ENCODE measurements around the gene CELF5.

The CELF5 gene

GRCh38 chr19:3272952-3273351, 48.5 kb downstream of the CELF5 start (continued):
- no peak for TF ChIP-seq REST (tag by site-specific recombination; IDR thresholded peaks at IDR 0.05)

- H3K4me3 ChIP-seq (ENCODE audit: low read depth, low read length) = no peak overlapping the region
- TF ChIP-seq ZFP3 (tag by site-specific recombination; IDR thresholded peaks at IDR 0.05; ENCODE audit: low read depth) = peak; percentile 75
- TF ChIP-seq ZNF596 (tag by site-specific recombination; IDR thresholded peaks at IDR 0.05) = no peak
- ChIA-PET POLR2A (interaction anchor here (0.9 to 2.9 kb wide), 3 partner anchors 10 to 227 kb away, joined by 3 to 60 read pairs (median 3); no protein-coding TSS in a partner anchor), CTCF (interaction anchor here (0.7 to 2.3 kb wide), 8 partner anchors 10 to 305 kb away, joined by 3 to 28 read pairs (median 7); no protein-coding TSS in a partner anchor)
- H3K9me3 ChIP-seq (ENCODE audit: control insufficient read depth, insufficient read depth, low read depth, low read length) = no peaks in the 10 kb centered on the region
- no peaks in the 10 kb centered on the region for H3K4me1 ChIP-seq (ENCODE audit: control insufficient read depth, insufficient read depth, low read length)
- no peaks in the 10 kb centered on the region for H3K36me3 ChIP-seq (ENCODE audit: control insufficient read depth in 2 of 2, insufficient read depth in 1 of 2, low read length in 2 of 2)
- no peak overlapping the region for H3K27ac ChIP-seq (ENCODE audit: extremely low read depth, low read depth, low read length)
Measured at GRCh38 chr19:3274245-3274941, 49.9 kb downstream of the CELF5 start.

- Histone ChIP-seq H3K36me3 (ENCODE audit: control insufficient read depth in 2 of 2, insufficient read depth in 1 of 2, low read length in 2 of 2) (no peaks in the 10 kb centered on the region), H3K9me3 (ENCODE audit: control insufficient read depth, insufficient read depth, low read depth, low read length) (no peaks in the 10 kb centered on the region), H3K27ac (ENCODE audit: extremely low read depth, low read depth, low read length) (no peak overlapping the region), H3K4me1 (ENCODE audit: control insufficient read depth, insufficient read depth, low read length) (no peaks in the 10 kb centered on the region), H3K4me3 (ENCODE audit: low read depth, low read length) (peak overlapping the region; percentile 55)
- CTCF ChIA-PET = interaction anchor here (0.6 to 2.3 kb wide), 20 partner anchors 8 to 1166 kb away, joined by 3 to 28 read pairs (median 4); partner anchors contain the start of gene CELF5
- POLR2A ChIA-PET = interaction anchor here (0.5 to 2.9 kb wide), 10 partner anchors 8 to 804 kb away, joined by 3 to 60 read pairs (median 4); no protein-coding TSS in a partner anchor
- TF ChIP-seq EGR2 (tag by site-specific recombination; IDR thresholded peaks at IDR 0.05; ENCODE audit: low read depth) (no peak), ZNF580 (tag by site-specific recombination; IDR thresholded peaks at IDR 0.05) (no peak), AEBP2 (tag by site-specific recombination; IDR thresholded peaks at IDR 0.05; ENCODE audit: borderline replicate concordance) (no peak), OVOL3 (tag by site-specific recombination; IDR thresholded peaks at IDR 0.05) (no peak), ZNF76 (tag by site-specific recombination; IDR thresholded peaks at IDR 0.05; ENCODE audit: borderline replicate concordance, low read depth) (no peak), ZNF366 (tag by site-specific recombination; conservative IDR thresholded peaks at IDR 0.05) (peak; percentile 82), ZBTB48 (tag by site-specific recombination; IDR thresholded peaks at IDR 0.05) (peak; percentile 82), ZNF354C (tag by site-specific recombination; IDR thresholded peaks at IDR 0.05; ENCODE audit: borderline replicate concordance, low read depth) (no peak), ZNF423 (tag by site-specific recombination; IDR thresholded peaks at IDR 0.05) (no peak), ZNF175 (tag by site-specific recombination; IDR thresholded peaks at IDR 0.05) (no peak), KLF16 (tag by site-specific recombination; IDR thresholded peaks at IDR 0.05) (no peak), ZNF843 (tag by site-specific recombination; IDR thresholded peaks at IDR 0.05) (no peak), ZNF398 (tag by site-specific recombination; IDR thresholded peaks at IDR 0.05) (no peak), ZNF2 (tag by site-specific recombination; IDR thresholded peaks at IDR 0.05) (no peak), SETDB1 (IDR thresholded peaks at IDR 0.05; ENCODE audit: insufficient read length, low read length) (no peak), FEZF1 (tag by site-specific recombination; IDR thresholded peaks at IDR 0.05) (no peak), ZNF600 (tag by site-specific recombination; IDR thresholded peaks at IDR 0.05) (no peak), ZNF335 (tag by site-specific recombination; conservative IDR thresholded peaks at IDR 0.05) (peak; percentile 99), ZNF501 (tag by site-specific recombination; IDR thresholded peaks at IDR 0.05) (no peak), GLI4 (tag by site-specific recombination; IDR thresholded peaks at IDR 0.05) (no peak), MZF1 (tag by site-specific recombination; IDR thresholded peaks at IDR 0.05; ENCODE audit: borderline replicate concordance) (no peak), KLF1 (tag by site-specific recombination; IDR thresholded peaks at IDR 0.05) (no peak), SCRT1 (tag by site-specific recombination; IDR thresholded peaks at IDR 0.05; ENCODE audit: borderline replicate concordance) (no peak)
Measured at GRCh38 chr19:3274942-3275582, 50.6 kb downstream of the CELF5 start.
